ENCODE data around the gene MRPL24.

The MRPL24 gene

GRCh38 chr1:156743367-156744302, 2.7 kb upstream of the MRPL24 start:
- DNase-seq (ENCODE audit: low read depth in 2 of 2), result no peak

GRCh38 chr1:156742801-156743200, 1.9 kb upstream of the MRPL24 start:
- DNase-seq (ENCODE audit: low read depth in 2 of 2), result no peak

DNA sequence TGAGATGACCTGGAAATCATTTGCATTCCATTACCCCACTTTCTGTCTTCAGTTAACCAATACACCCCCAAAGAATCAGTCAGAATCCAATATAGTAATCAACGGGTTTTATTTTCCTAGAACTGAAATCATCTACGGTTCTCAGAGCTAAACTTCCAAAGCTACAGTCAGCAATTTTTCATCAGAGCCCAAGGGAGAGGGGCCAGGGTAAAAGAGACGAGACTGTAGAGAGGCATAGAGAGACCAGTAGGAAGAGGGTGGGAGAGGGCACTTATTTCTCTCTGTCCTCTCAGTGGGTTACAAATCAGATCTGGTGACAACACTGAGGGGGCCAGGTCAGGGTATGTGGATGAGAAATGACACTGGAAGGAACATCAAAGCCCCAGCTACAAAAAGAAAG, 1.1 kb upstream of the MRPL24 start:
- DNase-seq (ENCODE audit: low read depth in 2 of 2), result no peak

DNA sequence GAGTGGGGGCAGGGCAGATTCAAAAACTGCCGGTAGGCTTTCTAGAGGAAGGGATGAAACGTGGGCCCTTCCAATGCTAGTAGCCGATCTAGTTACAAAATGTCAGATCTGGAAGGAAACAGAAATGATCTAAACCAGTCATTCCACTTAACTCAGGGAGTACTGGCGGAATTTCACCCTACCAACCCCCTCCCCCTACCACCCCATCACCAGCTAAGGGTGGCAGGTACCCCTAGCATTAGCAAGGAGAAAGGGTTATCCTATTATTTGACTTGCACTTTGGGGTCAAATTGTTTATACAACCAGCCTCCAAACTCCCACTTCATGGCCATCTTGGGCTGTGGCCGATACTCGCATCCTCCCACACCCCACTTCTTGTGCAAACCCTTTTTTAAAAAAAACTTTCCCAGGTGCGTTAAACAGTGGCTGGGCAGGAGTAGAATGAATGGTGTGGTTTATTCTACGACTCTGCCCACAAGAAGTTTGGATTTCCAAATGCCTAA, 644 bp upstream of the MRPL24 start:
- no peak for DNase-seq (ENCODE audit: low read depth in 2 of 2)

- DNase-seq (ENCODE audit: low read depth in 2 of 2), result no peak
Measured at GRCh38 chr1:156740237-156740740, 599 bp downstream of the MRPL24 start.

GRCh38 chr1:156738916-156739315, 2.0 kb downstream of the MRPL24 start:
- DNase-seq (ENCODE audit: low read depth in 2 of 2), result no peak

- DNase-seq (ENCODE audit: low read depth in 2 of 2), result no peak
Measured at GRCh38 chr1:156738407-156738806, 2.5 kb downstream of the MRPL24 start.

DNA sequence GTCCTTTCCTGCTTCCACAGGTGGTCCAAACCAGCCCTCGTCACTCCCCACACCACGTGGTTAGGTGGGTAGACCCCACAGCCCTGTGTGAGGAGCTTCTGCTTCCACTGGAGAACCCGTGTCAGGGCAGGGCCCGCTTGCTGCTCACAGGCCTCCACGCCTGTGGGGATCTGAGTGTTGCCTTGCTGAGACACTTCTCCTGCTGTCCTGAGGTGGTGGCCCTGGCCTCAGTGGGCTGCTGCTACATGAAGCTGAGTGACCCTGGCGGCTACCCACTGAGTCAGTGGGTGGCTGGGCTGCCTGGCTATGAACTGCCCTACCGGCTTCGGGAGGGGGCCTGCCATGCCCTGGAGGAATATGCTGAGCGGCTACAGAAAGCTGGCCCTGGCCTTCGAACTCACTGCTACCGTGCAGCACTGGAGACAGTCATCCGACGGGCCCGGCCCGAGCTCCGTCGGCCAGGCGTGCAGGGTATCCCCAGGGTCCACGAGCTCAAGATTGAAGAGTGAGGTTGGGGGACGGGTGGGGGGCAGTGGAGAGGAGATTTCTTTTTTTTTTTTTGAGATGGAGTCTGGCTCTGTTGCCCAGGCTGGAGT, 6.8 kb downstream of the MRPL24 start:
- DNase-seq (ENCODE audit: low read depth in 2 of 2), result no peak

DNA sequence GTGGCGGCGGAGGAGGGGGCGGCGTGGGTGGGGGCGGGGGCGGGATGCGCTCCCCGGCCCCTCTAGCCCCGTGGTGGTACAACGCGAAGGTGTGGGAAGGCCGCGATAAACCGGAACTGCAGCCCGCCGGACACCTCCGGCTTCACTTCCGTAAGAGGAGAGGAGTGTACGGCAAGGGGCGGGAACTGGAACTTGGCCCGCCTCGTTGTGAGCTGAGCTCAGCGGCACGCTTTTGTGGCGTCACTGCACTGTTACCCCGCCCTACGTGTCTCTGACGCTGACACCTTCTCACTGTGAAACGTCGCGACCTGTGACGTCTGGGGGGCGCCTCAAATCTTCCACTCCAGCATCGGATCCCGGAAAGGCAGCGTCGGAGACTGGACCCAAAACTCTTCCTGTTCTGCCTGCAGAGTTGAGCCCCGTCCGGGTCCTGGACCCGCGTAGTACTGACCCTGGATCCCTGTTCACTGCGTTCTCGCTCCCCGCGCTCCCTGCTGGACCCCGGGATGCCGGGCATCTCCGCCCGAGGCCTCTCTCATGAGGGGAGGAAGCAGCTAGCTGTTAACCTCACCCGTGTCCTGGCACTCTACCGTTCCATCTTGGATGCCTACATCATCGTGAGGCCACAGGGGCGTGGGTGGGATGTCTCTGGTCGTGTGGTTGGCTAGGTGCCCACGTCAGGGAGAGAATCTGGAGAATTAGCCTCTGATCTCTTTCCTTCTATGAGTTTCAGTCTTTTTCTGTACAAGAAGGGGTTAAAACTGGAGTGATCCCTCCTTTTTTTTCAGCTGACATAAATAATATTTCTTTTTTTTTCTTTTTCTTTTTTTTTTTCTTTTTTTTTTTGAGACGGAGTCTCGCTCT, 12.1 kb downstream of the MRPL24 start, which contains the start of gene ISG20L2:
TSS of gene ISG20L2 (minus strand) at position 168 of the 864 bp plus-strand sequence. CDS start 1,114 bp downstream, outside the sequence.
- peak; percentile 92 to 93 for DNase-seq (ENCODE audit: low read depth in 2 of 2)

DNA sequence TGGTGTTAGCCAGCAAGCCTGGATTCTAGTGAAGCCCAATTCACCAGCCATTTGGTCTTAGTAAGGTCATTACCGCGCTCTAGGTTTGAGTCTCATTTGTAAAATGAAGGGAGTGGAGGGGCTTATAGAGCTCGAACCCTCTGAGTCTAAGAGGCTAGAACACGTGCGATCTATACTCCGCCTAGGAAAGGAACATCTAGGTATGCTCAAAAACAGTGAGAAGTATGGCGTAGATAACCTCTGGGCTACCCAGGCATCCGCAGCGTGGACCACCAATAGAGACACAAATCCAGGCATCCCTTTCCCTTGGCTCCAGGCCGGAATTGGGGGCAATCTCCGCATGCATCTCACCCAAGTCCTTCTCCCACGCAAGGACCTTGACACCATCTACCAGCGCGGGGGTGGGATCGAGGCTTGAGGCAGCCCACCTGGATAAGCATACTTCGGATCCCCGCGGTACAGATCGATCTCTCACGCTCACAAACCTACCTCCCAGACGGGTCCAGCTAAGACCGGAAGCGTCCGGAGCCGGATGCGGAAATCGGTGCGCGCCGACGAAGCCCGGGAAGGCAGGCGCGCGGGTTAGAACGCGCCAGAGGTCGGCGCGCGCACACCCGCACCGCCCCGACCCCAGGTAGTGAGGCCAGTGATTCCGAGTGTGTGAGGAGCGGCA, 12.8 kb downstream of the MRPL24 start, which contains the start of gene METTL25B:
TSS of gene METTL25B (plus strand) at position 544 of the 673 bp plus-strand sequence. CDS start 636 bp downstream, outside the sequence.
- DNase-seq (ENCODE audit: low read depth in 2 of 2), result no peak

DNA sequence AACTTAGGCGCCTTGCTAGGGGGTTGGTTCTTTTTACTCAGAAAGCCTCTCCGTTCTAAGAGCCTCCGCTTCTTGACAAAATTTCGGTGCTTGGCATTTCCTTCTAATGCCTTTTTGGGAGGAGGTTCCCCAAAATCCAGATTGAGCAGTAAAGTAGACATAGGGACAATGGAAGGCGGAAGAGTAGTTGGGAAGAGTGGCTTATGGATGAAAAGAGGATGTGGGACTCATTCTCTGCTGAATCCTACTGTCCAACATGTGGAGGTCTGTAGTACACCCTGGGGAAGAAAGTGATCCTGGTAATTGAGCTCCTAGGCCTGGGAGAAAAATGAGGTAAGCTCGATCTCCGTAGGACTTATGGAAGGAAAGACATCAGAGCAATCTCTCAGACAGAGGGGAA, 13.4 kb downstream of the MRPL24 start:
- no peak for DNase-seq (ENCODE audit: low read depth in 2 of 2)

DNA sequence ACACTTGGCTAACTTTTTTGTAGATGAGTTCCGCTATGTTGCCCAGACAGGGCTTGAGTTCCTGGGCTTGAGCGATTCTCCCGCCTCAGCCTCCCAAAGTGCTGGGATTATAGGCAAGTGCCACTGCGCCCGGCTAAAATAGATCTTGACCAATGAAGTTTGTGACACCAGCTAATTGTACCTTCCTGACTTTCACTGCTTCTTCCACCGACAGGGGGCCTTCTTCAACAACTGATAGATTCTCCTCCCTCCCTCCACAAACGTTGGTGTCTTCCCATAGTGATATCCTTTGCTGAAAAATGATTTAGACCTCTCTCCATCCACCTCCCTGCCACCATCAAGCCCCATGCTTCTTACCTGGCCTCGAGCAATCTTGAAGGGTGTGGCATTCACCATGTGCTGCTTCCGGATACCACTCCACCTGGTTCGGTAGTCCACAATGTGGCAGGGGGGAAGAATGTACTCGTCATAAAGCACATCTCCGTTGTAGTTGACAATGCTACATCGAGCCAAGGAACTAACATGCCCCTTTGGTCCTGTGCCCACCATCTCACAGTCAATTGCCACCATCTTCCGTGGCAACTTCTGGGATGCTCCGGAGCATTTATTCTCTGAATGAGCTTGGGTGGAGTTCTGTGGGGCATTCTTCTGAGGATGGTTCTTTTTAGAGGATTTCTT, 14.2 kb downstream of the MRPL24 start:
- DNase-seq (ENCODE audit: low read depth in 2 of 2), result no peak

DNA sequence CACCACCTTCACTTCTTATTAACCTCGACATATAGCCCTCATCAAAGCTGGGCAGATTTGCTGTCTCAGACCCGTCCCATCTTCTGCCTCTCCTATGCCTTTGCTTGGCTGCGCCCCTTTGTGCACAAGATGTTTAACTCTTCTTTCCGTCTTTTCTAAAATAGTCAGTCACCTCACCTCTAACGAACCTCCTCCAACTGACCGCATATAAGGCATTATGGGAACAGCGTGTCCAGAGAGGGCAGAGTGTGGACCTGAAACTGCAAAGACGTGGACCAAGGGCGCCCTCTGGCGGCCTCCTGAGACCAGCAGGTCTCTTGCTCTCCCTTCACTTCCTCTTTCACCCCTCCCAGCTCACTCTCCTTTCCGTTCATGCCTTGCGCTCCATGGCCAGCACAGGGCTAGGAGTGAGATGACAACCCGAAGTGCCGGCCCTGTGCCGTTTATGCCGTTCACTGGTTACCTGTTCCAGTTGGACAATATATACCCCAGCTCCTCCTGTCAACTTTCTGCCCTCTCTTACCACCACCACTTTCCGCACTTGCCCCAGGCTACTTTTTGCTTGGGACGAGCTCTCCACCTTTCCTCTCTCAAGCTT, 15.1 kb downstream of the MRPL24 start:
- DNase-seq (ENCODE audit: low read depth in 2 of 2), result peak in 1 of 2 experiments; percentile 59

GRCh38 chr1:156721535-156721934, 19.4 kb downstream of the MRPL24 start:
- no peak for DNase-seq (ENCODE audit: low read depth in 2 of 2)

- DNase-seq (ENCODE audit: low read depth in 2 of 2), result no peak
Measured at GRCh38 chr1:156721131-156721530, 19.8 kb downstream of the MRPL24 start.

- DNase-seq (ENCODE audit: low read depth in 2 of 2), result no peak
Measured at GRCh38 chr1:156717351-156717750, 23.5 kb downstream of the MRPL24 start.

DNA sequence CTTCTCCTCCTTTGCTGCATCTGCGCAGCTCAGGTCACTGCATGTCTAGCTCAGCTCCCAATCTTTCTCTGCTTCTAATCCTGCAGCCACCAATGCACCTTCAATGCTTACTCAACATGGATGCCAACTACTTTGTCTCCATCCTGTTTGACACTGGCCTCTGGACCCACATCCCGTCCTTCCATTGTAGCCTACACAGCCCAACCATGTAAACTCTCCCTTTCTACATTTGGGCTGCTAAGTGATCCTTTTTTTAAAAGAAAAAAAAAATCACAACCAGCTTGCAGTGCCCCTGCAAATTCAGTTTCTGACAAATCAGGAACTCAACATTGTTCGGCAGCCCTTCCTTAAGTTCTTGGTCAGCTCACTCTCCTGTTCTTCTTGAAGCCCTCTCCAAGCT, 26.1 kb downstream of the MRPL24 start:
- DNase-seq (ENCODE audit: low read depth in 2 of 2), result no peak

GRCh38 chr1:156712626-156713025, 28.3 kb downstream of the MRPL24 start:
- DNase-seq (ENCODE audit: low read depth in 2 of 2), result no peak

GRCh38 chr1:156711011-156711817, 29.7 kb downstream of the MRPL24 start:
- peak in 1 of 2 experiments; percentile 8 for DNase-seq (ENCODE audit: low read depth in 2 of 2)

All from fibroblast of skin of left quadriceps (primary cell).